Neural progenitor cell (in vitro differentiated cells): ENCODE results near the gene RNU7-1. TPM values are rescaled to one million over a fixed set of nuclear protein-coding genes. Genes with fewer than 3 reads are reported as not detected.

Experiments used
- DNase-seq: peaks from one replicate; pipeline ENCODE4 v3.0.0-alpha.2; 2016; ENCODE audit warnings: low spot score
- H2AFZ ChIP-seq: fragments of 200-600 bp; sonication (generic); replicated peaks from 2 replicates; pipeline ENCODE4 v1.6.1; 2016; ENCODE audit warnings: antibody characterized with exemption
- H3F3A ChIP-seq: fragments of 200-600 bp; sonication (generic); 2 replicates; pipeline ENCODE4 v1.6.1; 2016; ENCODE audit warnings: antibody characterized with exemption, low read depth
- H3K27ac ChIP-seq: fragments of 200-600 bp; sonication (generic); 2 replicates; pipeline ENCODE4 v1.5.1; 2016; ENCODE audit warnings: mild to moderate bottlenecking
- H3K27me3 ChIP-seq: fragments of 200-600 bp; sonication (generic); 2 replicates; pipeline ENCODE4 v1.6.1; 2016; ENCODE audit warnings: mild to moderate bottlenecking, moderate library complexity
- H3K36me3 ChIP-seq: fragments of 200-600 bp; sonication (generic); 2 replicates; pipeline ENCODE4 v1.5.1; 2016
- H3K4me1 ChIP-seq: fragments of 200-600 bp; sonication (generic); 2 replicates; pipeline ENCODE4 v1.6.1; 2016; ENCODE audit warnings: mixed run types
- H3K4me2 ChIP-seq: fragments of 200-600 bp; sonication (generic); 2 replicates; pipeline ENCODE4 v1.6.1; 2016
- H3K4me3 ChIP-seq: fragments of 200-600 bp; sonication (generic); 2 replicates; pipeline ENCODE4 v1.5.1; 2016
- H3K79me2 ChIP-seq: fragments of 200-600 bp; sonication (generic); 2 replicates; pipeline ENCODE4 v1.6.1; 2016; ENCODE audit warnings: low read depth
- H3K9ac ChIP-seq: fragments of 200-600 bp; sonication (generic); 2 replicates; pipeline ENCODE4 v1.6.1; 2016
- H3K9me3 ChIP-seq: fragments of 200-600 bp; sonication (generic); 2 replicates; pipeline ENCODE4 v1.5.1; 2016; ENCODE audit warnings: low read depth
- H4K20me1 ChIP-seq: fragments of 200-600 bp; sonication (generic); 2 replicates; pipeline ENCODE4 v1.6.1; 2016; ENCODE audit warnings: low read depth
- H3K27ac Mint-ChIP-seq: 3 replicates; pipeline ENCODE4 v1.8.0; 2021; ENCODE audit warnings: mixed read lengths
- H3K27me3 Mint-ChIP-seq: 2 replicates; pipeline ENCODE4 v1.8.0; 2022; ENCODE audit warnings: low read depth, mild to moderate bottlenecking, inconsistent platforms, moderate library complexity, mixed read lengths; ENCODE audit not compliant: insufficient read depth
- H3K36me3 Mint-ChIP-seq: 3 replicates; pipeline ENCODE4 v1.8.0; 2021; ENCODE audit warnings: mixed read lengths
- H3K4me1 Mint-ChIP-seq: 3 replicates; pipeline ENCODE4 v1.8.0; 2021; ENCODE audit warnings: mixed read lengths
- H3K4me3 Mint-ChIP-seq: 3 replicates; pipeline ENCODE4 v1.8.0; 2021; ENCODE audit warnings: mild to moderate bottlenecking, moderate library complexity, mixed read lengths
- H3K9me3 Mint-ChIP-seq: 3 replicates; pipeline ENCODE4 v1.8.0; 2020; ENCODE audit warnings: mixed read lengths
- EZH2 ChIP-seq: fragments of 200-600 bp; sonication (generic); IDR thresholded peaks from 2 replicates; pipeline ENCODE4 v1.6.1; 2017; ENCODE audit warnings: antibody characterized with exemption, mild to moderate bottlenecking, moderate library complexity
- EZH2phosphoT487 ChIP-seq: fragments of 200-600 bp; sonication (generic); IDR thresholded peaks from 2 replicates; pipeline ENCODE4 v1.6.1; 2017; ENCODE audit warnings: antibody characterized with exemption
- total RNA-seq: library from RNA; depleted of rRNA; stranded (reverse); fragments of >200 nt; gene quantifications from 2 replicates; pipeline ENCODE4 v1.2.3, GENCODE V29; 2015; ENCODE audit warnings: low replicate concordance
- TF ChIP-seq, protein P1 (sequence below): fragments of 200-600 bp; sonication (generic); IDR thresholded peaks from 2 replicates; pipeline ENCODE4 v1.5.1; 2017; ENCODE audit warnings: antibody characterized with exemption, mild to moderate bottlenecking

The RNU7-1 gene
- total RNA-seq, 1 donor from 2014 or later = not detected

DNA sequence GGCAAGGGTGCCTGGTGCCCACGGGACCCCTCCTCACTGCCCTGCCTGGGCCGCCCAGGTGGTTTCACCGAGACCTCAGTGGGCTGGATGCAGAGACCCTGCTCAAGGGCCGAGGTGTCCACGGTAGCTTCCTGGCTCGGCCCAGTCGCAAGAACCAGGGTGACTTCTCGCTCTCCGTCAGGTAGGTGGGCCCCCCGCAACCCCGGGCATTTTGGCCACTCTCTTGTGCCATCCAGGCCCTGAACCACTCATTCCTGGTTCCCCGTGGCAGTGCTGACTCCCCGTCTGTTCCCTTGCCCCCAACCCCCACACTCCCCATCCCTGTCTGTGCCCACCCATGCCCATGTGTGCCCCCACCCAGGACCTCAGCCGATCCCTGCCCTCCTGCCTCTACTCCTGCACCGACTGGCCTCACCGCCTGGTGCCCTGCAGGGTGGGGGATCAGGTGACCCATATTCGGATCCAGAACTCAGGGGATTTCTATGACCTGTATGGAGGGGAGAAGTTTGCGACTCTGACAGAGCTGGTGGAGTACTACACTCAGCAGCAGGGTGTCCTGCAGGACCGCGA lies 8.0 kb downstream of the RNU7-1 start:
- H3K27ac ChIP-seq = no peak overlapping the region
- Mint-ChIP-seq H3K36me3 (peaks cover 6% of the 10 kb centered on the region), H3K27ac (peak overlapping the region; percentile 78), H3K4me3 (peak overlapping the region; percentile 38), H3K4me1 (peaks cover 26% of the 10 kb centered on the region), H3K9me3 (no peaks in the 10 kb centered on the region), H3K27me3 (peaks cover 5% of the 10 kb centered on the region)
- TF ChIP-seq EZH2 = no peak
- TF ChIP-seq, protein P1, sequence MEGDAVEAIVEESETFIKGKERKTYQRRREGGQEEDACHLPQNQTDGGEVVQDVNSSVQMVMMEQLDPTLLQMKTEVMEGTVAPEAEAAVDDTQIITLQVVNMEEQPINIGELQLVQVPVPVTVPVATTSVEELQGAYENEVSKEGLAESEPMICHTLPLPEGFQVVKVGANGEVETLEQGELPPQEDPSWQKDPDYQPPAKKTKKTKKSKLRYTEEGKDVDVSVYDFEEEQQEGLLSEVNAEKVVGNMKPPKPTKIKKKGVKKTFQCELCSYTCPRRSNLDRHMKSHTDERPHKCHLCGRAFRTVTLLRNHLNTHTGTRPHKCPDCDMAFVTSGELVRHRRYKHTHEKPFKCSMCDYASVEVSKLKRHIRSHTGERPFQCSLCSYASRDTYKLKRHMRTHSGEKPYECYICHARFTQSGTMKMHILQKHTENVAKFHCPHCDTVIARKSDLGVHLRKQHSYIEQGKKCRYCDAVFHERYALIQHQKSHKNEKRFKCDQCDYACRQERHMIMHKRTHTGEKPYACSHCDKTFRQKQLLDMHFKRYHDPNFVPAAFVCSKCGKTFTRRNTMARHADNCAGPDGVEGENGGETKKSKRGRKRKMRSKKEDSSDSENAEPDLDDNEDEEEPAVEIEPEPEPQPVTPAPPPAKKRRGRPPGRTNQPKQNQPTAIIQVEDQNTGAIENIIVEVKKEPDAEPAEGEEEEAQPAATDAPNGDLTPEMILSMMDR = no peak
- TF ChIP-seq EZH2phosphoT487 = no peak
- no peak overlapping the region for H3K4me3 ChIP-seq
- H3K79me2 ChIP-seq = no peaks in the 10 kb centered on the region
- H3K4me2 ChIP-seq = no peak overlapping the region
- H3F3A ChIP-seq = peaks cover 7% of the 10 kb centered on the region
- H4K20me1 ChIP-seq = no peaks in the 10 kb centered on the region
- H3K9me3 ChIP-seq = no peaks in the 10 kb centered on the region
- H3K9ac ChIP-seq = no peak overlapping the region
- no peak for DNase-seq
- H3K36me3 ChIP-seq = no peaks in the 10 kb centered on the region
- H3K27me3 ChIP-seq = no peaks in the 10 kb centered on the region
- H3K4me1 ChIP-seq = peaks cover 3% of the 10 kb centered on the region
- no peak overlapping the region for H2AFZ ChIP-seq

DNA sequence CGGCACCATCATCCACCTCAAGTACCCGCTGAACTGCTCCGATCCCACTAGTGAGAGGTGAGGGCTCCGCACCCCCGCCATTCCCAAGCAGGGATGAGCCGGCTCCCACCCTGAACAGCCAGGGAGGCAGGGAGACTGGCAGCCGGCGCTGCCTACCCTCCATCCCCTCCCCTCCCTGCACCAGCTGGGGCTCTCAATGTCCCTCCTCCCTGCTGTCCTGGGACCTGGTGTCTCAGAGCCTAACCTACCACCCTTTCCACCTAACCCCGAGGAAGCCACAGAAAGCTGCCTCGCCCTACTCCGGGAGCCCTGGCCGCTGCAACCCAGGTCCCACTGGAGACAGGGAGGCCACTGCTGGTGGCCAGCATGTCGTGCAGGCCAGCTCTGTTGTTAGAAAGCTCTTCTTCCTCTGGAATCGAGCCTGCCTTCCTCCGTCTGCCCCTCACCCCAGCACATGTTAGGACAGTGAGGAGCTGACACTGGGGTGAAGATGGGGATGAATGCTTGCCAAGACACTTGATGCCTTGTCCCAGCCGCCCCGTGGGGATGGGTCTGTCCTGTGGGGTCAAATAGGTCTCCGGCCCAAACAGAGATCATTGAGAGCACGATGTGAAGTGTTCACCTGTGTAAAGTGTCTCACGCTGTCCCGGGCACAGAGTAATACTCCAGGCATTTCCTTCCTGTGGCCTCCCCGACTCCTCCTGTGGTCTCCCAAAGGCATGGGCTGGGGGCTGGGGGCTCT lies 8.7 kb downstream of the RNU7-1 start:
- no peaks in the 10 kb centered on the region for H3K27me3 ChIP-seq
- no peak overlapping the region for H3K27ac ChIP-seq
- H3K27ac Mint-ChIP-seq = peak overlapping the region; percentile 78
- no peak for TF ChIP-seq EZH2phosphoT487
- no peak for TF ChIP-seq EZH2
- TF ChIP-seq, protein P1 = no peak
- no peak overlapping the region for H3K9ac ChIP-seq
- H3K4me2 ChIP-seq = no peak overlapping the region
- peaks cover 26% of the 10 kb centered on the region for H3K4me1 Mint-ChIP-seq
- no peaks in the 10 kb centered on the region for H4K20me1 ChIP-seq
- no peaks in the 10 kb centered on the region for H3K4me1 ChIP-seq
- H2AFZ ChIP-seq = no peak overlapping the region
- H3K27me3 Mint-ChIP-seq = peaks cover 5% of the 10 kb centered on the region
- H3K36me3 ChIP-seq = no peaks in the 10 kb centered on the region
- peaks cover under 1% of the 10 kb centered on the region for H3F3A ChIP-seq
- no peaks in the 10 kb centered on the region for H3K79me2 ChIP-seq
- no peak overlapping the region for H3K4me3 Mint-ChIP-seq
- H3K9me3 ChIP-seq = no peaks in the 10 kb centered on the region
- H3K4me3 ChIP-seq = no peak overlapping the region
- no peak for DNase-seq
- peaks cover 2% of the 10 kb centered on the region for H3K36me3 Mint-ChIP-seq
- no peaks in the 10 kb centered on the region for H3K9me3 Mint-ChIP-seq

DNA sequence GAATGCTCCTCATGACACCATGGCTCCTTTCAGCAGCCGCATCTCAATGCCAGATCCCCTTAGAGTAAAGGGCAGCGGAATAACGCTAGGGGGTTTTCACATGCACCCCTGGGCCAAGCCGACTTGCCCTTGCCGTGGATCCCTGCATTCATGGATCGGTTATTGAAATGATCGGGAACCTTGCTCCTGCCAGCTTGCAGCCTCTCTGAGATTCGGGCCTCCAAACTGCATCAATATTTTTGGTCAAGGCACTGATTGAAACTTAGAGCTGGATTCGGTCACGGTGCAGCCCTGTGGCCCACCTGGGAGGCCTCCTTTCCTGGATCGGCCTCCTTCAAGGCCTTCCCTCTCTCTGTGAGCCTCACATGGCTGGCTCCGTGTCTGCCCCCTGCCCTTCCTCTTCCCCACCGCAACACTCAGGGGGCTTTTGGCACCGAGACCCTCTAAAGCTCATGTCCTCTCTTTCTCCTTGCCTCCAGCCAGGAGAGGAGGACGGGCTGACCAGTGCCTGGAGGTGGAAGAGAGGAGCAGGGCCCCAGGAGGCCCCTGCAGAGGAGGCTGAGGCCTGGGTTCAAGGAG lies 9.3 kb downstream of the RNU7-1 start:
- no peak overlapping the region for H2AFZ ChIP-seq
- H3K4me1 ChIP-seq = no peaks in the 10 kb centered on the region
- H3K27me3 ChIP-seq = no peaks in the 10 kb centered on the region
- Mint-ChIP-seq H3K27me3 (peaks cover 5% of the 10 kb centered on the region), H3K9me3 (no peaks in the 10 kb centered on the region), H3K36me3 (peaks cover 2% of the 10 kb centered on the region), H3K4me3 (no peak overlapping the region), H3K4me1 (peaks cover 26% of the 10 kb centered on the region), H3K27ac (peak overlapping the region; percentile 60)
- no peak overlapping the region for H3K4me2 ChIP-seq
- H3F3A ChIP-seq = no peaks in the 10 kb centered on the region
- no peak overlapping the region for H3K27ac ChIP-seq
- no peak overlapping the region for H3K9ac ChIP-seq
- H4K20me1 ChIP-seq = no peaks in the 10 kb centered on the region
- no peaks in the 10 kb centered on the region for H3K79me2 ChIP-seq
- no peak overlapping the region for H3K4me3 ChIP-seq
- DNase-seq = no peak
- H3K36me3 ChIP-seq = no peaks in the 10 kb centered on the region
- H3K9me3 ChIP-seq = no peaks in the 10 kb centered on the region
- TF ChIP-seq, protein P1 = no peak
- no peak for TF ChIP-seq EZH2
- no peak for TF ChIP-seq EZH2phosphoT487
